Muscle layer of colon (tissue), 2 donors: ENCODE data around the gene KAT8.
"Not testable (repeated sequence)": the region's sequence is repeated elsewhere in the genome, so short reads cannot be mapped to it uniquely, and the experiment has no call there.

Experiments used
- H3K27ac ChIP-seq: one replicate; pipeline ENCODE4 v1.7.0; 2013; ENCODE audit warnings: low read depth, mild to moderate bottlenecking, low read length, moderate library complexity
- H3K27me3 ChIP-seq, 2 donors: one replicate each; pipeline ENCODE4 v1.7.0; 2013; ENCODE audit warnings: low read length in 2 of 2, mild to moderate bottlenecking in 2 of 2; ENCODE audit not compliant: insufficient read depth in 2 of 2, control insufficient read depth in 1 of 2
- H3K36me3 ChIP-seq: one replicate; pipeline ENCODE4 v1.7.0; 2013; ENCODE audit warnings: mild to moderate bottlenecking, low read length; ENCODE audit not compliant: insufficient read depth
- H3K4me1 ChIP-seq: one replicate; pipeline ENCODE4 v1.7.0; 2013; ENCODE audit warnings: mild to moderate bottlenecking, low read length; ENCODE audit not compliant: insufficient read depth
- H3K4me3 ChIP-seq, 2 donors: one replicate each; pipeline ENCODE4 v1.7.0; 2013; ENCODE audit warnings: low read length in 2 of 2, low read depth in 1 of 2, mild to moderate bottlenecking in 1 of 2, moderate library complexity in 1 of 2
- H3K9ac ChIP-seq: one replicate; pipeline ENCODE4 v1.7.0; 2013; ENCODE audit warnings: low read length
- H3K9me3 ChIP-seq: one replicate; pipeline ENCODE4 v1.7.0; 2013; ENCODE audit warnings: mild to moderate bottlenecking, low read length
- donor health status: abdominal sarcoma.
- donor health status: Adenocarcinoma of cecum.

KAT8 gene

DNA sequence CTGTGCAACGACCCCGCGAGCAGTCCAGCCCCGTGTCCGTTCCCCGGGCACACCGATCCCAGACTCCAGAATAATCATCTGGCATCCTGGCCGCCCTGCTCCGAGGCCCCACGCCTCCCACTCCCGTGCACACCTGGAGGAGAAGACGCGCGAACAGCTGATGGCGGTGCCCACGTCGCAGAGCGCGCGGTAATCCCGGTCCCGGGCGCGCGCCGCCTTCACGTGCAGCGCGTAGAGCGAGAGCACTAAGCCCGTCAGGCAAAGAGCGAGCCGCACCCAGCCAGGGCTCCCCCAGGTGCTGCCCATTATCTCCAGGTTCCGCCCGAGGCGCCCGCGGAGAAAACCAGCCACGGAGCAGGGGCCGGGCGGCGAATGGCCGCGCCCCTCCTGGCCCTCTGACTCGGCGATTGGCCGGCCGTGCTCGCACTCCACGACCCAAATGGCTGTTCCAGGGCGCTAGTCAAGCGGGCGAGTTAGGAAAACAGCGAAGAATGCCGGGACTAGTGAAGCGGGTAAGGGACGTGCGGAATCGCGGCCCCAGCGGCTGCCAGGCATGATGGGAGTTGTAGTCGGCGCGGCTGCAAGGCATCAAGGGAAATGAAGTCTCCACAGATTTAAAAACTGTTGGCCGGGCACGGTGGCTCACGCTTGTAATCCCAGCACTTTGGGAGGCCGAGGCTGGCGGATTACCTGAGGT is 22.9 kb upstream of the KAT8 start, which contains the start of gene VKORC1:
Gene VKORC1, minus strand, starts transcription at position 374 of the 697 bp plus-strand sequence. Its CDS starts 68 bp downstream, at position 306.
- peaks cover 7% of the 10 kb centered on the region for H3K4me1 ChIP-seq
- H3K4me3 ChIP-seq = peak within 1 kb of the TSS; percentile 78 to 89
- H3K9me3 ChIP-seq = no peaks in the 10 kb centered on the region
- H3K27ac ChIP-seq = peak within 1 kb of the TSS; percentile 85
- peaks cover 11% of the 10 kb centered on the region for H3K36me3 ChIP-seq
- H3K9ac ChIP-seq = peak within 1 kb of the TSS; percentile 82
- no peaks in the 10 kb centered on the region for H3K27me3 ChIP-seq

DNA sequence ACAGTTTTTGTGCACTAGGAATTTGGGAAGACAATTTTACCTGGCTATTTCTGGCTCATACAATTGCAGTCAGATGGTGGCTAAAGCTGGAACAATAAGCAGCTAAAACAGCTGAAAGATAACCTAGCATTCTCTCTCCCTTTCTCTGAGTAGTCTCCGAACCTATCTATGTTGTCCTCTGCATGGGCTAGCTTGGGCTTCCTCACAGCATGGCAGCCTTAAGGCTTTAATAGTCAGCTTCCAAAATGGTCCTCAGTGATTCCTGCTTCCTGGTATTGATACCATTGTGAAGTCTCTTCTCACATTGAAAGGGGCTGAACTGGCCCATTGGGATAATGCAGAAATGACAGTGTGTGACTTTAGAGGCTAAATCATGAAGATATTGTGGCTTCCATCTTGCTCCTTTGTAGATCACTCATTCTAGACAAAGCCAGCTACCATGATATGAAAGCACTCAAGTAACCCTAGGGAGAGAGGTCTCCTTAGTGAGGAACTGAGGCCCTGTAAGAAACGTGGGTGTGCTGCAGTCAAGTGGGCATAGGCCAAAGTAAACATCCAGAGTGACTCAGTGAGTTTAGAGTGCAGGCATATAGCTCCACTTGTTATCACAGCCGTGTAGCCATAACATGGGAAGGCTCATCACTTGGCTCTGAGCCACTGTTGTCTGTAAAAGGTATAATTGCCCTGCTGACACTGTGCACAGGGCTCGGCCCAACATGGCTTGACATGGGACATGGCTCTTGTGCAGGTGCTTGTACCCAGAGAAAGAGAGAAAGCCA is 17.4 kb upstream of the KAT8 start:
- Histone ChIP-seq H3K4me3 (no peak overlapping the region), H3K27ac (no peak overlapping the region), H3K36me3 (no peaks in the 10 kb centered on the region), H3K9ac (no peak overlapping the region), H3K27me3 (no peaks in the 10 kb centered on the region), H3K9me3 (no peaks in the 10 kb centered on the region), H3K4me1 (no peaks in the 10 kb centered on the region)

DNA sequence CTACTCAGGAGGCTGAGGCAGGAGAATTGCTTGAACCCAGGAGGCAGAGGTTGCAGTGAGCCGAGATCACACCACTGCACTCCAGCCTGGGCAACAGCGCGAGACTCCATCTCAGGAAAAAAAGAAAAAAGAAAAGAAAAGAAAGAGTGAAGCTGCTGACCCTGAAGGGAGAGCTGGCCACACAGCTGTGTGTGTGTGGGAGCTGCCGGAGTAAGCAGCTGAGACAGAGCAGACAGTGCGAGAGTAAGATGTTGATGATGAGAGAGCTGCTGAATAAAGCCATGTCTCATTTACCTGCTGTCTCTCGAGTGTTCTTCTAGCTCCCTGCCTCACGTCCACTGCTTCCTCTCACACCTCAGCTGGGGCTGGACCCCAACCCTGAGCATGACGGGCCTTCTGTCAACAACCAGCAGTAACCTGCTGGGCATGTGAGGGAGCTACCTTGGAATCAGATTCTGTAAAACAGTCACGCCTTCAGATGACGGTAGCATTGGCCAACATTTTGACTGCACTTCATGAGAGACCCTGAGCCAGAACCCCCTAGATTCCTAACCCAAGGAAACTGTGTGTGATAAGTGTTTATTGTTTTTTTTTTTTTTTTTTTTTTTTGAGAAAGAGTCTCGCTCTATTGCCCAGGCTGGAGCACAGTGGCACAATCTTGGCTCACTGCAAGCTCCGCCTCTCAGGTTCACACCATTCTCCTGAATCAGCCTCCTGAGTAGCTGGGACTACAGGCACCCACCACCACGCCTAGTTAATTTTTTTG is 16.4 kb upstream of the KAT8 start:
- not testable (repeated sequence) for H3K36me3 ChIP-seq, H3K4me1 ChIP-seq, H3K9me3 ChIP-seq, H3K9ac ChIP-seq, H3K27ac ChIP-seq, H3K4me3 ChIP-seq, H3K27me3 ChIP-seq

DNA sequence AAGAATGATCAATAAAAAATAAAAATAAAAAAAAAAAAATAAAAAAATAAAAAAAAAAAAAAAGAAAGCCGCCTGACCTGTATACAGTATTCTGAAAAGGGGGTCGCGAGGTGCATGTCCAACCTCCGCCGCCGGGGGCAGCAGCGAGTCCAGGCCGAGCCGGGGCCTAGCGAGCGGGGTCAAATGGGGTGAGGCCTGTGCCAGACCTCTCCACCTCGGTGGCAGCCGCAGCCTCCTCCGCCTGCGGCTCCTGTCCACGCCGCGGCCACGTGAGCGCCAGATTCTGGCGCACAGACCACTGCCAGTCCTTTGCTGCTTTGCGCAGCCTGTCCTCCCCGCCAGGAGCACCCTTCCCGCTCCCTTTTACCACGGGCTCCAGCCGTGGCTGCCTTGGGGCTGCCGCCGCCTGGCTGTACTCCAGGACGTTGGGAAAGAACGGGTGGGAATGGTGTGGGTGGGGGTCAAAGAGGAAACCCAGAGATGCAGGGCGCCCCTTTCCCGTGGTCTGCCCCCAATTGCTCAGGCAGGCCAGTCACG is 11.7 kb upstream of the KAT8 start:
- no peaks in the 10 kb centered on the region for H3K27me3 ChIP-seq
- no peaks in the 10 kb centered on the region for H3K9me3 ChIP-seq
- H3K4me3 ChIP-seq = no peak overlapping the region
- H3K4me1 ChIP-seq = peaks cover 15% of the 10 kb centered on the region
- no peak overlapping the region for H3K27ac ChIP-seq
- no peak overlapping the region for H3K9ac ChIP-seq
- H3K36me3 ChIP-seq = peaks cover 14% of the 10 kb centered on the region

DNA sequence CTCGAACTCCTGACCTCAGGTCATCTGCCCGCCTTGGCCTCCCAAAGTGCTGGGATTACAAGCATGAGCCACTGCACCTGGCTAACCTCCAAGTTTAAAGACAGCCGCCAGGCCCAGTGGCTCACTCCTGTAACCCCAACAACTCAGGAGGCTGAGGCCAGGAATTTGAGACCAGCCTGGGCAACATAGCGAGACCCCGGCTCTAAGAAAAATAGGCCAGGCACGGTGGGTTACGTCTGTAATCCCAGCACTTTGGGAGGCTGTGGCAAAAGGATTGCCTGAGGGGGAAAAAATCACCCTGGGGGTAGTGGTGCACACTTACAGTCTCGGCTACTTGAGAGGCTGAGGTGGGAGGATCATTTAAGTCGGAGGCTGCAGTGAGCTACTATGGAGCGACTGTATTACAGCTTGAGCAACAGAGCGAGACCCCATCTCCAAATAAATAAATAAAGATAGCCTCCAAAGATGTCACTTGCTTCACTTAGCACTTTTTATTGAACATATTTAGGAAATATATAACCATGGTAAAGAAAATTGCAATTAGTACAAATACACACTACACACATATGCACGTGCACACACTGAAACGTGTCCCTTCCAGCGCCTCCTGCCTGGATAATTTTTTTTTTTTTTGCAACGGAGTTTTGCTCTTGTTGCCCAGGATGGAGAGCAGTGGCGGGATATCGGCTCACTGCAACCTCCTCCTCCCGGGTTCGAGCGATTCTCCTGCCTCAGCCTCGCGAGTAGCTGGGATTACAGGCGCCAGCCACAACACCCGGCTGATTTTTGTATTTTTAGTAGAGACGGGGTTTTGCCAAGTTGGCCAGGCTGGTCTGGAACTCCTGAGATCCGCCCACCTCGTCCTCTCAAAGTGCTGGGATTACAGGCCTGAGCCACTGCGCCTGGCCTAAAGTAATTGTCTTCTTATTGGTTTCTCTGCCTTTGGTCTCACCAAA is 10.7 kb upstream of the KAT8 start:
- Histone ChIP-seq H3K9me3 (no peaks in the 10 kb centered on the region), H3K4me3 (no peak overlapping the region), H3K27ac (no peak overlapping the region), H3K4me1 (peaks cover 15% of the 10 kb centered on the region), H3K36me3 (peaks cover 24% of the 10 kb centered on the region), H3K9ac (no peak overlapping the region), H3K27me3 (no peaks in the 10 kb centered on the region)

DNA sequence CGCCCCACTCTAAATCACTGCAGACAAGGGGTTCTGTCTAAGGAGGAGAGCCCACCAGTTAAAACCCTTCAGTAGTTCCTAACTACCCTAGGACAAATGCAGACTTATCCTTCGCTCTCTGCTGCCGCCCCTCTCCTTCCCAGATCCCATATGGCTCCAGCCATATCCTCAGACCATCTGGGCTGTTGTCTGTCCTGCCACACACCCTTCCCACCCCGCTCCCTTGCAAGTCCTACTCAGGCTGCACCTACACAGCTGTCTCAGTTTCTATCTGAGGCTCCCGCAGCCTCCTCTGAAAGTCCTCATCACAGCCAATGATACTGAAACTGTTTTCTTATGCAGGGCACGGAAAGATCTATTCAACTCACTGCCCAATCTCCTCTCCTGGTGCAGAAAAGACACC is 10.0 kb upstream of the KAT8 start:
- Histone ChIP-seq H3K4me1 (peaks cover 15% of the 10 kb centered on the region), H3K9me3 (no peaks in the 10 kb centered on the region), H3K36me3 (peaks cover 31% of the 10 kb centered on the region), H3K9ac (no peak overlapping the region), H3K4me3 (peak overlapping the region in 1 of 2 donors; percentile 72), H3K27me3 (no peaks in the 10 kb centered on the region), H3K27ac (no peak overlapping the region)

DNA sequence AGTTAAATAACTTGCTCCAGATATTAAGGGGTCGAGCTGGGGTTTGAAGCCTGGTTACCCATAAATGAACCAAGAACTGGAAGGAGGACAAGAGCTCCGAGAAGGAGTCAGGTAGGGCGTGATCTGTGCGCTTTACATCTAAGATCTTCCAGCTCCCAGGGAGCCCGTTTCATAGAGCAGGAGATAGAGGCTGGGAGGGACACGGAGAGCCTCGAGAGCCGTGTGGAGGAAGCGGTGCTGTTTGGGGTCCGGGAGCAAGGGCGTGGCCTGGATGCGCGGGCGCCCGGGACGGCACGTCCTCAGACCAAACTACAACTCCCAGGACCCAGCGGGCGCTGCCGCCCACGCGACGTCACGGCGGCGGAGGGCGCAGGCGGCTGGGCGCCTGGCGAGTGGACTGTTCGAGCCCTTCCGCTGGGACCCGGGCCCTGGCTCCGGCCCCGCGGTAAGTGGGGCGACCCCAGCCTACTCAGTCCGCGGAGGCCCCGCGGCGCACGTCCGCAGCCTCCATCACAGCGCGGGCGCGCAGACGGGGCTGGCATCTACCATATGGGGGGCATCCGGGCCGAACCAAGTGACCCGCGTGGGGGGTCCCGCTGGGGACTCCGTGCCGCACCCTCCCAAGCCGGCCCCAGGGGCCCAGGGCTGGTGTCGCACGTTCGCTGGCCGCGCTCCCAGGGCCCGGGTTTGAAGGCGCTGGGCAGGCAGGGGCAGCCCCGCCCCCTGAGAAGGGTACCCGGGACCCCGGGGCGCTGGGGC is 9.2 kb upstream of the KAT8 start, which contains the start of gene BCKDK:
Gene BCKDK, plus strand, starts transcription at position 352 of the 759 bp plus-strand sequence. CDS start 838 bp downstream, outside the sequence.
- Histone ChIP-seq H3K4me1 (peaks cover 15% of the 10 kb centered on the region), H3K27me3 (no peaks in the 10 kb centered on the region), H3K4me3 (peak within 1 kb of the TSS; percentile 72 to 100), H3K9me3 (no peaks in the 10 kb centered on the region), H3K9ac (peak within 1 kb of the TSS; percentile 44), H3K27ac (peak within 1 kb of the TSS; percentile 94), H3K36me3 (peaks cover 36% of the 10 kb centered on the region)

DNA sequence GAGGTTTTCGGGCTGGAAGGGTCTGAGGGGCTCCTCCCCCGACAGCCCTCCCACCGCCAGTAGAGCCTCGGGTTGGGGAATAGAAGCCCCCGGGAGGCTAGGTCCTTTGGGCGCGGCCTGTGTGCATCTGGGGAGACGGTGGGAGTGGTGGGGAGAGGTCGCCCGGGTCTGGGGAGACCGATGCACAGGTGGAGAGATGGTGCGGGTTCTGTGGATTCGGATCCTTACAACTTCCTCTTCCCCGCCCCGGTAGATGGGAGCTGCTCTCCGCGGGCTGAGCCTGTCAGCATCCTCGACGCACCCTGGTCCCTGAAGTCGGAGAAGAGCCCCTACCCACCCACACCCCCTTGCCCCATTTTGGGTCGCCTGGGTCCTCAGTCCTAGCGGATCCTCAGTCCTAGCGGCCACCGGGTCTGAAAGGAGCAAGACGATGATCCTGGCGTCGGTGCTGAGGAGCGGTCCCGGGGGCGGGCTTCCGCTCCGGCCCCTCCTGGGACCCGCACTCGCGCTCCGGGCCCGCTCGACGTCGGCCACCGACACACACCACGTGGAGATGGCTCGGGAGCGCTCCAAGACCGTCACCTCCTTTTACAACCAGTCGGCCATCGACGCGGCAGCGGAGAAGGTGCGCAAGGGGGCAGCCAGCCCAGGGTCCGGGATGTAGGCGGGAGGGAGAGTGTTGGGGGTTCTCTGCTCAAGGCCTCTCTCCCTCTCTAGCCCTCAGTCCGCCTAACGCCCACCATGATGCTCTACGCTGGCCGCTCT is 8.5 kb upstream of the KAT8 start:
- H3K27me3 ChIP-seq = no peaks in the 10 kb centered on the region
- H3K36me3 ChIP-seq = peaks cover 36% of the 10 kb centered on the region
- no peaks in the 10 kb centered on the region for H3K9me3 ChIP-seq
- peak overlapping the region; percentile 44 for H3K9ac ChIP-seq
- peaks cover 22% of the 10 kb centered on the region for H3K4me1 ChIP-seq
- peak overlapping the region; percentile 72 to 100 for H3K4me3 ChIP-seq
- H3K27ac ChIP-seq = peak overlapping the region; percentile 94

DNA sequence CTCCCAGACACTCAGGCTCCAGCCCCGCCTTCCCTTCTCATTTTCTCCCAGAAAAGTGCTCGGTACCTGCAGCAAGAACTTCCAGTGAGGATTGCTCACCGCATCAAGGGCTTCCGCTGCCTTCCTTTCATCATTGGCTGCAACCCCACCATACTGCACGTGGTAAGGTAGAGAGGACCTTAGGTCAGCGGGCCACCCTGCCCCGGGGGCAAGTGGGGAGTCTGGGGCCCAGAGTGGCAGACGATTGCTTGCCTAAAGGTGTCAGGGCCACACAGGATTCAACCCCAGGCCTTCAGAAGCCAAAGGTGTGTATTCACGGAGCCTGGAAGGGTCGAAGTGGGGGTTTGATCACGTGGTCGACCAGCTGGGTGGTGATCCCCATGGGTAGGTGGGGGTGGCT is 7.8 kb upstream of the KAT8 start:
- H3K4me1 ChIP-seq = peaks cover 23% of the 10 kb centered on the region
- no peaks in the 10 kb centered on the region for H3K9me3 ChIP-seq
- no peak overlapping the region for H3K27ac ChIP-seq

More for the DNA sequence above, 7.8 kb upstream of the KAT8 start:
- Histone ChIP-seq H3K27me3 (no peaks in the 10 kb centered on the region), H3K4me3 (no peak overlapping the region), H3K36me3 (peaks cover 36% of the 10 kb centered on the region), H3K9ac (no peak overlapping the region)
